Activated CD8-positive, alpha-beta T cell treated with anti-CD3 and anti-CD28 coated beads for 36 hours (primary cell): Measurements from ENCODE around the gene FBXO17. TPM values are rescaled to one million over a fixed set of nuclear protein-coding genes. Genes with fewer than 3 reads are reported as not detected.

Experiments
- ATAC-seq: fragments of 200-7000 bp; cut with Tn5 transposase; one replicate; pipeline ENCODE4 v1.10.0; 2021; ENCODE audit warnings: mild to moderate bottlenecking, moderate library complexity
- CTCF ChIA-PET: fragments of 350-600 bp; sonication (Branson Sonifier 250); formaldehyde crosslinking; loops from one replicate; lab custom pipeline; 2021; ENCODE audit warnings: antibody characterized with exemption; lab: Charles Lee
- POLR2A ChIA-PET: fragments of 350-600 bp; sonication (Branson Sonifier 250); formaldehyde crosslinking; loops from one replicate; lab custom pipeline; 2021; ENCODE audit warnings: antibody characterized with exemption; lab: Charles Lee
- DNase-seq: peaks from one replicate; pipeline ENCODE4 v3.0.0-alpha.2; 2020
- H3K27ac Mint-ChIP-seq: one replicate; pipeline ENCODE4 v1.8.0; 2021; ENCODE audit warnings: mild to moderate bottlenecking, mixed read lengths
- H3K27me3 Mint-ChIP-seq: one replicate; pipeline ENCODE4 v1.8.0; 2021; ENCODE audit warnings: mixed read lengths
- H3K36me3 Mint-ChIP-seq: one replicate; pipeline ENCODE4 v1.8.0; 2021; ENCODE audit warnings: low read depth, mixed read lengths
- H3K4me1 Mint-ChIP-seq: one replicate; pipeline ENCODE4 v1.8.0; 2021; ENCODE audit warnings: low read depth, mixed read lengths
- H3K4me3 Mint-ChIP-seq: one replicate; pipeline ENCODE4 v1.8.0; 2021; ENCODE audit warnings: mild to moderate bottlenecking, moderate library complexity, mixed read lengths
- H3K9me3 Mint-ChIP-seq: one replicate; pipeline ENCODE4 v1.8.0; 2021; ENCODE audit warnings: mixed read lengths
- intact Hi-C: fragments of 100-400 bp; cut with micrococcal nuclease; formaldehyde crosslinking; loops from one replicate; pipeline ENCODE4 v1.10.0; 2022
- total RNA-seq, 2 experiments: library from RNA; stranded (reverse); gene quantifications; one replicate each; pipeline ENCODE4 v1.2.3, GENCODE V29; 2021
- TF ChIP-seq, protein P1 (sequence below): fragments of 200-600 bp; IDR thresholded peaks from one replicate; pipeline ENCODE4 v1.8.0; 2022; ENCODE audit warnings: antibody characterized with exemption, mild to moderate bottlenecking

Gene FBXO17
- total RNA-seq, 2 experiments from 2014 or later = not detected

GRCh38 chr19:38899447-38900201 is 75.9 kb downstream of the FBXO17 start, which contains the start of the genes NFKBIB and SIRT2:
Gene NFKBIB (plus strand): TSS chr19:38899969. CDS start chr19:38900033, 64 bp downstream.
Gene SIRT2 (minus strand): TSS chr19:38899618. CDS start chr19:38899521, 97 bp downstream.
- ATAC-seq (peak; percentile 93), DNase-seq (peak; percentile 100)
- Mint-ChIP-seq H3K9me3 (no peaks in the 10 kb centered on the region), H3K27me3 (no peaks in the 10 kb centered on the region), H3K36me3 (peaks cover 19% of the 10 kb centered on the region), H3K27ac (peak within 1 kb of the TSS; percentile 93), H3K4me1 (peaks cover 30% of the 10 kb centered on the region), H3K4me3 (peak within 1 kb of the TSS; percentile 84)
- TF ChIP-seq, protein P1, sequence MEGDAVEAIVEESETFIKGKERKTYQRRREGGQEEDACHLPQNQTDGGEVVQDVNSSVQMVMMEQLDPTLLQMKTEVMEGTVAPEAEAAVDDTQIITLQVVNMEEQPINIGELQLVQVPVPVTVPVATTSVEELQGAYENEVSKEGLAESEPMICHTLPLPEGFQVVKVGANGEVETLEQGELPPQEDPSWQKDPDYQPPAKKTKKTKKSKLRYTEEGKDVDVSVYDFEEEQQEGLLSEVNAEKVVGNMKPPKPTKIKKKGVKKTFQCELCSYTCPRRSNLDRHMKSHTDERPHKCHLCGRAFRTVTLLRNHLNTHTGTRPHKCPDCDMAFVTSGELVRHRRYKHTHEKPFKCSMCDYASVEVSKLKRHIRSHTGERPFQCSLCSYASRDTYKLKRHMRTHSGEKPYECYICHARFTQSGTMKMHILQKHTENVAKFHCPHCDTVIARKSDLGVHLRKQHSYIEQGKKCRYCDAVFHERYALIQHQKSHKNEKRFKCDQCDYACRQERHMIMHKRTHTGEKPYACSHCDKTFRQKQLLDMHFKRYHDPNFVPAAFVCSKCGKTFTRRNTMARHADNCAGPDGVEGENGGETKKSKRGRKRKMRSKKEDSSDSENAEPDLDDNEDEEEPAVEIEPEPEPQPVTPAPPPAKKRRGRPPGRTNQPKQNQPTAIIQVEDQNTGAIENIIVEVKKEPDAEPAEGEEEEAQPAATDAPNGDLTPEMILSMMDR = no peak
- intact Hi-C loops = no loop called here
- ChIA-PET POLR2A (interaction anchor here (0.5 to 1.5 kb wide), 9 partner anchors 12 to 583 kb away, joined by 3 to 7 read pairs (median 4); partner anchors contain the start of genes CCER2, FAM98C, MRPS12 and SARS2), CTCF (interaction anchor here (0.6 to 2.2 kb wide), 8 partner anchors 11 to 497 kb away, joined by 3 to 23 read pairs (median 4); partner anchors contain the start of genes FAM98C, MRPS12 and SARS2)

- Mint-ChIP-seq H3K36me3 (peaks cover 15% of the 10 kb centered on the region), H3K4me3 (peak overlapping the region; percentile 84), H3K9me3 (no peaks in the 10 kb centered on the region), H3K27me3 (no peaks in the 10 kb centered on the region), H3K4me1 (peaks cover 25% of the 10 kb centered on the region), H3K27ac (peak overlapping the region; percentile 93)
- CTCF ChIA-PET = interaction anchor here (4.0 kb wide), 1 partner anchor 12 kb away, joined by 21 read pairs; no protein-coding TSS in a partner anchor
- no peak for DNase-seq
- TF ChIP-seq, protein P1 = no peak
- intact Hi-C loops = no loop called here
- no peak for ATAC-seq
- POLR2A ChIA-PET = no interaction called here
These were observed 76.6 kb downstream of the FBXO17 start for GRCh38 chr19:38898788-38899446.

DNA sequence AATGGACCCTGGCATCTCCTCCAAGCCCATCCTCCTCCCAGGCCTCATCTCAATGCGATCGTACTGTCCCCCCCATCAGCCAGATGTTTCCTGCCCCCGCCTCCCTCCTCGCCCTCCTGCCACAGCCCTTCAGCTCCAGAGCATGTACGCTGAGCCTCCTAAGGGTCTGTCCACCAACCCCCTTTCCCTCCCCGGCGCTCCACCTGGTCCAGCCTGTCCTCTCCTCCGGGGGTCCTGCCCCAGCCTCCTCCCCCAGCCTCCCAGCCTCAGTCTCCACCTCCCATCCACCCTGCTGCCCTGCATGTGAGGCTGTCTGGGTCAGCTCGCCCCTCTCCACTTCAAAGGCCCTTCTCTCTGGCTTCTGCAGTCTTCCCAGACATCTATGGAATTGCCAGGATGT is 80.6 kb downstream of the FBXO17 start:
- Mint-ChIP-seq H3K9me3 (no peaks in the 10 kb centered on the region), H3K4me1 (peaks cover 14% of the 10 kb centered on the region), H3K27me3 (no peaks in the 10 kb centered on the region), H3K4me3 (no peak overlapping the region), H3K27ac (no peak overlapping the region), H3K36me3 (peaks cover 3% of the 10 kb centered on the region)
- intact Hi-C loops = no loop called here
- ATAC-seq = no peak
- TF ChIP-seq, protein P1 = no peak
- ChIA-PET POLR2A (no interaction called here), CTCF (interaction anchor here (1.6 to 4.0 kb wide), 2 partner anchors 8 to 35 kb away, joined by 6 to 21 read pairs; partner anchors contain the start of genes MRPS12 and SARS2)
- no peak for DNase-seq

DNA sequence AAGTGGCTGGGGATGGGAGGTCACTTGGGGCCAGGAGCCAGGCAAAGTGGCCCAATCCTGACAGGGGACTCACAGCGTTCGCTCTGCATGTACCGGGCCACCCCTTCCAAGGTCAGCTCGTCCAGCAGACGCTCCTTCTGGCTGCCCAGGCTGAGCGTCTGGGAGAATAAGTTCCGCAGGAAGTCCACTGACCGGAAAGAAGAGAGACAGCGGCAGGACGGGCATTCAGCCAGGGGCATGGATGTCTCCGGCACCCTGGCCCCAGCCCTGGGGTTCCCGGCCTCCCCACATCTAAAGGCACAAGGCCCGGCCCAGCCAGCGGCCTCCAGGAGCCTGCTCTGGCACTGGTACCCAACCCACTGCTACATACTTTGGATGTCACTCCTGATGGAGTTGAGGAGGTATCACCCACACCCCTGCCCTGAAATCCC is 82.2 kb downstream of the FBXO17 start:
- POLR2A ChIA-PET = no interaction called here
- CTCF ChIA-PET = interaction anchor here (1.0 kb wide), 1 partner anchor 18 kb away, joined by 3 read pairs; no protein-coding TSS in a partner anchor
- no peak overlapping the region for H3K4me3 Mint-ChIP-seq

More for the DNA sequence above, 82.2 kb downstream of the FBXO17 start:
- intact Hi-C loops = no loop called here
- Mint-ChIP-seq H3K36me3 (peaks cover 3% of the 10 kb centered on the region), H3K9me3 (no peaks in the 10 kb centered on the region), H3K4me1 (peaks cover 7% of the 10 kb centered on the region), H3K27me3 (no peaks in the 10 kb centered on the region), H3K27ac (no peak overlapping the region)
- no peak for DNase-seq
- no peak for ATAC-seq
- TF ChIP-seq, protein P1 = no peak
